ENCODE data around the gene HEATR5A.

HEATR5A gene

DNA sequence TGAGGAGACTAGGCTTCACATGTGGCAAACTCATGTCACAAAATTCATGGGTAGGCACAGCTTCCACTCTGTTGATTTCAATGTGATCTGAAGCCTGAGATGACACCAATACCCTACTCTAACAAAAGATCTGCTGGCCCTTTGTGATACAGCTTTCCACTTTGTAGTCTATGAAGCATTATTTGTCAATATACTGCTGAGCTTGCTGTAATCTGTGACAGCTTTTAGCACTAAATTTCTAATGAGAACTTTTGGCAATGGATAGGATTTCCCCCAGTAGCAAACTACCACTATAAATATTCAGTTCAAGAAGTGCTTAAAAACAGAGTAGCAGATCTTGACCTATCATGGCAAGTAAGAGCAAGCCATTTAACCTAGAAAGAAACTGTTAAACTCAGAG lies 5.6 kb upstream of the HEATR5A start:
- DNase-seq: no peak

GRCh38 chr14:31421200-31421599 lies 850 bp upstream of the HEATR5A start:
- DNase-seq: no peak

GRCh38 chr14:31419967-31420318 lies 407 bp downstream of the HEATR5A start:
- DNase-seq: peak; percentile 22 to 54

DNA sequence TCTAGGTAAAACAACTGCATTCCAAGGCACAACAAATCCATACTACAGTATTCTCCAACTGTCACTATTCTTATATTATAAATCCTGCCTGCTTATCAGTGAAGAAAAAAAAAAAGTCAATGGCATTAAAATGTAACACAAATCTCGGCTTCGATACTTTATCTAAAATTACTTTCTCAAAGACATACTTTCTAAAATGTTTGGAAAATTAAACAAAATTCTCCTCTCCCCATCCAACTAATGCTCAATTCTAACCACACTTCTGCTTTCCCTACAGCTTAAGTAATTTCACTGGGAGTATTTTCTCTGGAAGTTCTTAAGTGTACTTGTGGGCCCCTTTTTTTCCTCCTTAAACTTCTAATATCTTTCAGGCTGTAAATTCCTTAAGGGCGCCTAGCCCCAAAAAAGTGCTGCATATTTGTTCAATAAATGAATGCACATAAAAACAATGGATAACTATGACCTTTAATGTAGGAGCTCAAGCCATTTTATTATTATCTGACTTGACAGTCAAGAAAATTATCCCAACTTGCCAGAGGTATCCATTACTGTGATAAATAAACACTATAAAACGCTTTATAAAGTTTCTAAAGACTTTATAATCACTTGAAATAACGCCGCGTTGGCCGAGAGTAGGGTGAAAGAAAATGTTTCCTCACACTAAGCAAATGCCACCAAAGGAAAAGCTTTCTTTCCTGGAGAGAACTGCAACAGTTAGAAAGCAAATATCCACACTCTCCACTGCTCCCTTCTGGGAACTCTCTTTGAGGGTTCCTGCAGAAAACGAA lies 977 bp downstream of the HEATR5A start:
- DNase-seq: no peak

DNA sequence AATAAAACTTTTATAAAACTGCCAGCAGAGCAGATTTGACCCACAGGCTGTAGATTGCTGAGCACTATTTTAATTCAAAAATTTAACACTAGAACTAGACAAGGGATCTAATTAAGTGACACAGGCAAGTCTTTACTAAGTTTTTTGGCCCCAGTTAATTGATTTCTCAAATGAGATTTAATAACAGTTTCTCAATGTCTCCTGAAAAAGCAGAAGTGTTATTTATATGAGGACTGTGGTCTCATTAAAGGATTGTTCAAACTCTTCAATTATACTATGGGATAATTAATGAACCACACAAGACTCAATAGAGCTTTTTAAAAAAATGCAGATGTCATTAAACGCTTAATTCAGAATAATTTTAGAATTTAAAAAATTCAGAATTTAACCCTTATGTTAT lies 1.9 kb downstream of the HEATR5A start:
- no peak for DNase-seq

DNA sequence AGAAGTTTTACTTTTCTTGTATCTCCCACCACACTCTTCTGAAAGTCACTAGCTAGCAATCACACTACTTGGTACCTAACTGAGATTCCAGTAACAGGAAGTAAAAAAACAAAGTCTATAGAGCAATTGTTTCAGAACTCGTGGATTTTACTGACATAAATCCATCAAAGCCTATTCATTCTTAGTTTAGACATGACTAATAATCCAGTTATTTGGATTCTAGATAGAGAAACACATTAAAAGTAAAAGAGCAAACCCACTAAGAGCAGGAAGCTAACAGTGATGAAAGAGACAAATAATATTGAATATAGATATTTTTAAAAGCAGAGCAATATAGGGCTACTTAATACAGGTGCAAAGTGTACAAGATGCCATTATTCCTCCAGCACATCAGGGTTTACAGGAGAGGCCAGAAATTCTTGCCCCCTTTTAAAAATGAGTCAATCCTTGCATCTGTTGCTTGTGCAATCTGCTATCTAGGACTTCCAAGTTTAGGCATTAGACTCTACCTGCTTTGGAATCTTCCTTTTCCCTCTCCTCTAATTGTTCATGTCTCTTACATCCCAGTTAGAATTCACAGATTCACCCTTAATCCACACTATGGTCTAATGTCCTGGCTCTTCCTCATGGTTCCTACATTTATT lies 6.0 kb downstream of the HEATR5A start:
- DNase-seq: no peak

DNA sequence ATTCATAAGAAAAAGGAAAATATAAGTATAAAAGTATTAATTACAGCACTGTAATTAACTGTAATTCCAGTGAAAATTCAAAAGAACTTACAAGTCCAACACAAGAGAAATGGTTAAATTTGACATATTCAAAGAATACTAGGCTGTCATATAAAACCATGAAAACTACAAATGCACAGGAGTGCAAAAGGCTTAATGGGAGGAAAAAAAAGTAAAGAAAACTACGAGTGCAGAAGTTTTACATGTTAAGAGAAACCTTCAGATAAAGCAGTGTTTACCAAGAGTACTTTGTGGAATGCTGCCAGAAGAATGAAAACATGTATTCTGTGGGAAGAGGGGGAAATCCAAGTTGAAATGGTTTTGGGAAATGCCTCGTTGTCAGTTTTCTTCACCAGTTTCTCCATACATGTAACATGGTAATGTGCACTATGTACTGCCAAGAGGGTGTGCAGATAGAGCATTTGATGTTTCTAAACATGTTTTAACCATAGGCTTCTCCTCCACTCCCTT lies 9.1 kb downstream of the HEATR5A start:
- no peak for DNase-seq

GRCh38 chr14:31410048-31410650 lies 10.2 kb downstream of the HEATR5A start:
- DNase-seq: no peak

- DNase-seq: no peak
Measured at GRCh38 chr14:31408421-31408820, 11.9 kb downstream of the HEATR5A start.

DNA sequence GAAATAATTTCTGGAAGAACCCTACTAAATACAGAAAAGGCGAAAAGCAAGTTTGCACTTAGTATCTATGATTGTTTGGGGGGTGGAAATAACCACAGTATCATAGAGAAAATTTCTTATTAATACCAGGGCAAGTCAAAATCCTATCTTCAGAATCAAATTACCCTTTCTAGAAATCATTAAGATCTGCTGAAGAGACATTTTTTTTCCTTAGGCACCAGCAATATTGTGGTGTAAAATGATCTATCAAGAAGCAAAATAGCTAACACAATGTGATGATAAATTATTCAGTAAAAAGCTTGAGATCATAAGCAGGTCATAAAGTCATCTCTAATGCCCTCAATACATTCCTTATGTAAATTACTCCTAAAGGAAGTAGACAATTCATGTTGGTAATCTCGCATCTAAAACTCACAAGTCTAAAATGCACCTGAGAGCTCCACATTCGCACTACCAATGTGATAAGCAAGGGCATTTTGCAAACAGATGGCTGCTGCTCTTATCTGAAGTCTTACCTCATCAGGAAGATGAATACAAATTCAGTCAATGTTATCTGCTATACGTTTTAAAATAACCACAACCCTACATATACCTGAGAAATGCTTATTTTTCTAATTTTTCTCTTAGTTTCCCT lies 14.6 kb downstream of the HEATR5A start:
- DNase-seq: no peak

- no peak for DNase-seq
Measured at GRCh38 chr14:31405106-31405505, 15.2 kb downstream of the HEATR5A start.

GRCh38 chr14:31403707-31404106 lies 16.6 kb downstream of the HEATR5A start:
- no peak for DNase-seq

DNA sequence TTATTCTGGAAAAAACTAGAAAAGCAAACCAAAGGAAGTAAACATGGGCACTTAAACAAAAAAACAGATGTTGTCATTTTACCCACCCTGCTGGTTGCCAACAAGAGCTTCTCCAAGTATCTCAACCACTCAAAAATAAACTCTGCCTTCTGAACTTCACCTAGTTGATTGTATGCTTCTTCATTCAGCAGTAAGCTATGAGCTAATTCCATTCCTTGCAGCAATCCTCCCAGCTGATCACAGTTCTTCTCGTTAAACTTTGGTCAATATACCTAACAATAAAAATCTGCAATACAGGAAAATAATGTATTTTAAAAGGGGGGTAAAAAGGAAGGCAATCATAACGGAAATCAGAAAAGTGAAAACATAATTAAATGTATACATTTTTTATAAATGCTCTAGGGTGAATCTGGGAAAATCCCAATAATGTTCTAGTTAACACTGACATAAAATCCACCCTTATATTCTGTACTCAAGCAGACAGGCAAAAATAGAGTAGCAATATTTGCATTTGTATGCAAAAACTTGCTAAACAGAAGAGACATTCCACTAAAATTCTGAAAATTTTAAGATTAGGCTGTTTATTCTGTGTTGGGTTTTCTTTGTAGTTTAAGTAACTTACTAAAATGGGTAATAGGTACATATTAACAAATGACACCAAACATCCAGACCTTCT lies 17.4 kb downstream of the HEATR5A start:
- no peak for DNase-seq

- no peak for DNase-seq
Measured at GRCh38 chr14:31401369-31401932, 18.9 kb downstream of the HEATR5A start.

GRCh38 chr14:31400031-31400638 lies 20.2 kb downstream of the HEATR5A start:
- DNase-seq: no peak

DNA sequence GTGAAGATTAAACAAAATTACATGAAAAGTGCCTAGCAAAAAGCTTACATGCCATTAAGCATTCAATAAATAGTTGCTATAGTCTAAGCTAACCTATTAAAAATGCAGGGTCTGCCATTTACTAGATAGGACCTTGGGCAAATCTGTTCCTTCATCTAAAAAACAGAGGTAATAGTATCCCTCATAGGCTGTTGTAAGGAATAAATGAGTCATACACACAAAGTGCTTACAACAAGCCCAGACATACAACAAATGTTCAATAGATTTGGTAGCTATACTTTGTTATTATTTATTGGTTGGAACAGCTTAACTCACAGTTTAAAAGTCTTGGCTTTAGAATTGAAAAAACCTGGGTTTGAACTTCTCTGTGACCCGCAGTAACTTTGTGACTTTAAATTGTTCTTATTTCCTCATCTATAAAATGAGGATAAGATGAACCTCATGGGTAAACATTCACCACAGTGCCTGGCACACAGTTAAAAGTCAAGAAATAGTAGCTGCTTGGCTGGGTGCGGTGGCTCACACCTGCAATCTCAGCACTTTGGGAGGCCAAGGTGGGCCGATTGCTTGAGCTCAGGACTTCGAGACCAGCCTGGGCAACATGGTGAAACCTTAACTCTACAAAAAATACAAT lies 24.7 kb downstream of the HEATR5A start:
- DNase-seq: no peak

GRCh38 chr14:31395119-31395518 lies 25.2 kb downstream of the HEATR5A start:
- no peak for DNase-seq

DNA sequence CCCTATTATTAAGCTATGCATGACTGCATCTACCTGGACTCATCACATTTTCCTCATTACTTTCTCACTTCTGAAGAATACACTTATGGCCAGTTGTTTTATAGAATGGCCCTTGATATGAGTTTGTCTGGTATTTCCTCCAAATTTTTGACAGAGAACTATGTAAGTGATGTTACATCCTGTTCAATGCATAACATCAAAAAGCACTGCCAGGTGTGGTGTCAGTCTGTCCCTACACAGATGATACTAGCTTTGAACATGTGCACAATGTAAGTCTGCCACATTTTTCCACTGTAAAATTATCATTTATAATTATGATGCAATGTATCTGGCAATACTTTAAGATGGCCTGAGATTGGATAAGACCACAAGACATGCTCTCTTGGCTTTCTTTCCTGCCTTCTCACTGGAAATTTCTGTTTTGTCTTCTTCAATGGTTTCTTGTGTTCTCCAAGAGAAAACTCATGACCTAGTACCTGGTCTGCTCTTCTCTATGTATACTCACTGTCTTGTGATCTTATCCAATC lies 28.3 kb downstream of the HEATR5A start:
- DNase-seq: no peak

DNA sequence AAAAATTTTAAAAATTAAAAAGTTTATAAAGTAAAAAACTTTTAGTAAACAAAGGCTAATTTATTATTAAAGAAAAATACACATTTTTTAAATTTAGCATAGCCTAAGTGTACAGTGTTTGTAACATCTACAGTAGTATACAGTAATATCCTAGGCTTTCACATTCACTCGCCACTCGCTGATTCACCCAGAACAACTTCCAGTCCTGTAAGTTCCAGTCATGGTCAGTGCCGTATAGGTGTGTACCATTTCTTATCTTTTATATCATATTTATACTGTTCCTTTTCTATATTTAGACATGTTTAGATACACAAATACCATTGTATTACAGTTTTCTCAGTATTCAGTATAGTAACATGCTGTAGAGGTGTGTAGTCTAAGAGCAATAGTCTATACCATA lies 28.9 kb downstream of the HEATR5A start:
- DNase-seq: no peak

GRCh38 chr14:31389946-31390345 lies 30.4 kb downstream of the HEATR5A start:
- DNase-seq: no peak

GRCh38 chr14:31388687-31389413 lies 31.5 kb downstream of the HEATR5A start:
- no peak for DNase-seq
